Measurements from ENCODE around the gene CAPZB. TPM values are rescaled to one million over a fixed set of nuclear protein-coding genes. Genes with fewer than 3 reads are reported as not detected.

The CAPZB gene
- total RNA-seq, 1 experiment from 2014 or later = 348 TPM

DNA sequence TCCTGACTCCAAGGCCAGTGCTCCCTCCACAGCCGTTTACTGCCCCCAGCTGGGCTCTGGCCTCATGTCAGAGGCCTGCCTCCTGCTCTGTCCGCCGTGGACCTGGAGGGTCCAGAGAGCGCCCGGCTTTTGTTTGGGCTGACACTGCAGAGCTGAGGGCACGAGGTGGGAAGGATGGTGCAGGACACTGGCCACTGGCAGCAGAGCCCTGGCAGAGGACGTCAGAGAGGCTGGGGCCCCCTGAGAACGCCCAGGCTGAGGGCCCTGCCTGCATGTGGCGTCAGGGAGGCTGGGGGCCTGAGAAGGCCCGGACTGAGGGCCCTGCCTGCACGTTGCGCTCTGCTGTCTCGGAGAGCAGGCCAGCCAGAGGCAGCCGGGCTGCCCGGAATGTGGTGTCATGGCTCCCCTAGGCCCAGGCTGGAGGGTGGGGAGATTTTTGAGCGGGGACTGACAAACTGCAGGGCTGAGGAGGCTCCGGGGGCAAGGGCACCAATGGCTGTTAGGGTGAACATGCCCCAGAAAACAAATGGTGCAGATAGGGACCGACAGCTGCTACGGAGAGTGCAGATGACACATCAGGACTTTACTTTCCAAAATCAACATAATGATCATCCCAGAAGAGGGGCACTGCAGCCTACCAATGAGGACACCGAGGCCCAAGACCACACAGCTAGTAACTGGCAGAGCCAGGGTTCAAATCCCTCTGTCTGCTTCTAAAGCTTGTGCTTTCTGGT, 141.6 kb downstream of the CAPZB start:
- Histone ChIP-seq H2BK20ac (ENCODE audit: low read depth, low read length, poor library complexity, severe bottlenecking) (no peak overlapping the region), H3K79me1 (ENCODE audit: insufficient read depth, low read depth, low read length, poor library complexity, severe bottlenecking) (no peaks in the 10 kb centered on the region), H2AFZ (ENCODE audit: low read length) (no peak overlapping the region), H3K4me1 (ENCODE audit: insufficient read depth, low read length) (peaks cover 2% of the 10 kb centered on the region; the same call in 1 of the 2 replicates), H3K23me2 (ENCODE audit: insufficient read length, low read depth, low read length, poor library complexity, severe bottlenecking) (no peaks in the 10 kb centered on the region), H3K18ac (ENCODE audit: insufficient read length, low read depth, low read length) (no peak overlapping the region), H3K4me2 (ENCODE audit: insufficient read depth, insufficient read length, low read length) (no peak overlapping the region), H2BK5ac (ENCODE audit: insufficient read length, low read length) (no peak overlapping the region), H2AK5ac (ENCODE audit: insufficient read length, low read length) (no peak overlapping the region), H3K14ac (ENCODE audit: insufficient read depth, low read length) (no peak overlapping the region), H3K79me2 (ENCODE audit: insufficient read depth, low read length) (no peaks in the 10 kb centered on the region), H4K20me1 (ENCODE audit: control insufficient read depth, insufficient read depth, insufficient read length) (no peaks in the 10 kb centered on the region), H3K27me3 (ENCODE audit: insufficient read depth, low read length) (no peaks in the 10 kb centered on the region), H3K4ac (ENCODE audit: low read depth, low read length) (no peak overlapping the region), H4K8ac (replicated peaks; ENCODE audit: insufficient read length, low read depth, low read length) (no peak overlapping the region), H3K9me3 (ENCODE audit: control insufficient read depth, low read depth, low read length) (no peaks in the 10 kb centered on the region), H2BK15ac (ENCODE audit: low read depth, low read length) (no peak overlapping the region), H3T11ph (ENCODE audit: low read length) (no peak overlapping the region), H3K9ac (ENCODE audit: extremely low read depth, insufficient read length, low read length) (no peak overlapping the region), H4K5ac (ENCODE audit: insufficient read length, low read depth, low read length) (no peak overlapping the region), H3K23ac (ENCODE audit: insufficient read length, low read depth, low read length) (no peak overlapping the region), H3K27ac (ENCODE audit: insufficient read length, low read depth, low read length) (no peak overlapping the region), H2BK12ac (ENCODE audit: insufficient read length, low read depth, low read length) (no peak overlapping the region), H4K91ac (ENCODE audit: insufficient read length, low read depth, low read length) (no peak overlapping the region), H3K56ac (ENCODE audit: insufficient read length, low read depth, low read length) (no peak overlapping the region), H2BK120ac (ENCODE audit: low read depth, low read length, poor library complexity, severe bottlenecking) (no peak overlapping the region)
- Mint-ChIP-seq H3K4me1 (peaks cover 11 to 21% of the 10 kb centered on the region in 2 experiments), H3K27me3 (ENCODE audit: low read depth) (no peaks in the 10 kb centered on the region; the same call in 1 of the 2 replicates), H3K4me3 (no peak overlapping the region), H3K9me3 (no peaks in the 10 kb centered on the region), H3K27ac (no peak overlapping the region), H3K36me3 (ENCODE audit: insufficient read depth in 1 of 3, low read depth in 3 of 3) (peaks cover 15 to 56% (median 26%) of the 10 kb centered on the region in 3 experiments; a peak in 6 of 7 replicates)
- DNase-seq = no peak
- WGBS (ENCODE audit: extremely low coverage, insufficient read length, low lambda C conversion rate) = no CpG with 5 or more reads among the region's 20 CpGs
- TF ChIP-seq, protein P1, sequence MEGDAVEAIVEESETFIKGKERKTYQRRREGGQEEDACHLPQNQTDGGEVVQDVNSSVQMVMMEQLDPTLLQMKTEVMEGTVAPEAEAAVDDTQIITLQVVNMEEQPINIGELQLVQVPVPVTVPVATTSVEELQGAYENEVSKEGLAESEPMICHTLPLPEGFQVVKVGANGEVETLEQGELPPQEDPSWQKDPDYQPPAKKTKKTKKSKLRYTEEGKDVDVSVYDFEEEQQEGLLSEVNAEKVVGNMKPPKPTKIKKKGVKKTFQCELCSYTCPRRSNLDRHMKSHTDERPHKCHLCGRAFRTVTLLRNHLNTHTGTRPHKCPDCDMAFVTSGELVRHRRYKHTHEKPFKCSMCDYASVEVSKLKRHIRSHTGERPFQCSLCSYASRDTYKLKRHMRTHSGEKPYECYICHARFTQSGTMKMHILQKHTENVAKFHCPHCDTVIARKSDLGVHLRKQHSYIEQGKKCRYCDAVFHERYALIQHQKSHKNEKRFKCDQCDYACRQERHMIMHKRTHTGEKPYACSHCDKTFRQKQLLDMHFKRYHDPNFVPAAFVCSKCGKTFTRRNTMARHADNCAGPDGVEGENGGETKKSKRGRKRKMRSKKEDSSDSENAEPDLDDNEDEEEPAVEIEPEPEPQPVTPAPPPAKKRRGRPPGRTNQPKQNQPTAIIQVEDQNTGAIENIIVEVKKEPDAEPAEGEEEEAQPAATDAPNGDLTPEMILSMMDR (conservative IDR thresholded peaks at IDR 0.05) = no peak

Measured in H9 (cell line).